Peyer's patch (tissue), 4 donors: ENCODE measurements around the gene RABEP1. TPM values are rescaled to one million over a fixed set of nuclear protein-coding genes. Genes with fewer than 3 reads are reported as not detected.

Experiments used
- DNase-seq, 3 donors: peaks; one replicate each; pipeline ENCODE4 v3.0.0-alpha.2; 2017 to 2019
- H3K27ac ChIP-seq, 4 donors: fragments of 200-600 bp; sonication (generic); one replicate each; pipeline ENCODE4 v1.5.1; 2016 to 2019
- H3K27me3 ChIP-seq, 2 donors: fragments of 200-600 bp; sonication (generic); one replicate each; pipeline ENCODE4 v1.5.1; 2019
- H3K36me3 ChIP-seq, 3 donors: fragments of 200-600 bp; sonication (generic); one replicate each; pipeline ENCODE4 v1.5.1; 2016 to 2019
- H3K4me1 ChIP-seq, 4 donors: fragments of 200-600 bp; sonication (generic); one replicate each; pipeline ENCODE4 v1.5.1; 2016 to 2019
- H3K4me3 ChIP-seq, 4 donors: fragments of 200-600 bp; sonication (generic); 1 replicate in 3 of 4; 2 replicates in 1 of 4; pipeline ENCODE4 v1.5.1; 2016 to 2019; ENCODE audit warnings: mild to moderate bottlenecking in 1 of 4
- H3K9me3 ChIP-seq, 4 donors: fragments of 200-600 bp; sonication (generic); one replicate each; pipeline ENCODE4 v1.5.1; 2016 to 2019; ENCODE audit warnings: mild to moderate bottlenecking in 1 of 4
- POLR2A ChIP-seq, 2 donors: fragments of 450-650 bp; IDR thresholded peaks; one replicate each; pipeline ENCODE4 v1.5.1; 2017; ENCODE audit warnings: antibody characterized with exemption in 2 of 2, mild to moderate bottlenecking in 2 of 2, moderate library complexity in 2 of 2
- total RNA-seq, 4 donors: library from RNA; depleted of rRNA; stranded (reverse); fragments of >200 nt; gene quantifications; one replicate each; pipeline ENCODE4 v1.1.0, GENCODE V29; 2016
- TF ChIP-seq, protein P1 (sequence below), 6 experiments: fragments of 450-650 bp in 4 of 6; fragments of 200-600 bp in 2 of 6; sonication (generic) in 1 of 6; IDR thresholded peaks; one replicate each; pipeline ENCODE4 v1.5.1; 2017 to 2019; ENCODE audit warnings: antibody characterized with exemption in 6 of 6, mild to moderate bottlenecking in 3 of 6, moderate library complexity in 1 of 6

The RABEP1 gene
- total RNA-seq, 4 donors from 2014 or later = 20.5 to 85.0 (median 33.1) TPM

GRCh38 chr17:5355421-5356129, 73.5 kb downstream of the RABEP1 start:
- Histone ChIP-seq H3K4me1 (no peaks in the 10 kb centered on the region), H3K9me3 (no peaks in the 10 kb centered on the region), H3K4me3 (no peak overlapping the region), H3K27me3 (no peaks in the 10 kb centered on the region), H3K36me3 (peaks cover 0 to 81% (median 0%) of the 10 kb centered on the region in 3 donors), H3K27ac (no peak overlapping the region)
- no peak for DNase-seq
- no peak for TF ChIP-seq POLR2A (IDR thresholded peaks at IDR 0.05)
- TF ChIP-seq, protein P1, sequence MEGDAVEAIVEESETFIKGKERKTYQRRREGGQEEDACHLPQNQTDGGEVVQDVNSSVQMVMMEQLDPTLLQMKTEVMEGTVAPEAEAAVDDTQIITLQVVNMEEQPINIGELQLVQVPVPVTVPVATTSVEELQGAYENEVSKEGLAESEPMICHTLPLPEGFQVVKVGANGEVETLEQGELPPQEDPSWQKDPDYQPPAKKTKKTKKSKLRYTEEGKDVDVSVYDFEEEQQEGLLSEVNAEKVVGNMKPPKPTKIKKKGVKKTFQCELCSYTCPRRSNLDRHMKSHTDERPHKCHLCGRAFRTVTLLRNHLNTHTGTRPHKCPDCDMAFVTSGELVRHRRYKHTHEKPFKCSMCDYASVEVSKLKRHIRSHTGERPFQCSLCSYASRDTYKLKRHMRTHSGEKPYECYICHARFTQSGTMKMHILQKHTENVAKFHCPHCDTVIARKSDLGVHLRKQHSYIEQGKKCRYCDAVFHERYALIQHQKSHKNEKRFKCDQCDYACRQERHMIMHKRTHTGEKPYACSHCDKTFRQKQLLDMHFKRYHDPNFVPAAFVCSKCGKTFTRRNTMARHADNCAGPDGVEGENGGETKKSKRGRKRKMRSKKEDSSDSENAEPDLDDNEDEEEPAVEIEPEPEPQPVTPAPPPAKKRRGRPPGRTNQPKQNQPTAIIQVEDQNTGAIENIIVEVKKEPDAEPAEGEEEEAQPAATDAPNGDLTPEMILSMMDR (IDR thresholded peaks at IDR 0.05) = no peak

DNA sequence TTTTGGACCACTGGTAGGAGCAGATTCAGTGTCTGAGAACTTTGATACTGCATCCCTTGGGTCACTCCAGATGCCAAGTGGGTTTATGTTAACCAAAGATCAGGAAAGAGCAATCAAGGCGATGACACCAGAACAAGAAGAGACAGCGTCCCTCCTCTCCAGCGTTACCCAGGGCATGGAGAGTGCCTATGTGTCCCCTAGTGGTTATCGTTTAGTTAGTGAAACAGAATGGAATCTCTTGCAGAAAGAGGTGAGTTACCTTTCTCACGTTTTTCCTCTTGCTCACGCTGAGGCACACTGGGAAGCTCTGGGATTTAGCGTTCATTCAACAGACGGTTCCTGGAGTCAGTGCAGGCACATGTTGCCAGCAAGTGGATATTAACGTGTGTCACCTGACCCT, 79.3 kb downstream of the RABEP1 start:
- Histone ChIP-seq H3K9me3 (no peaks in the 10 kb centered on the region), H3K36me3 (peaks cover 0 to 73% (median 0%) of the 10 kb centered on the region in 3 donors), H3K27me3 (no peaks in the 10 kb centered on the region)

DNA sequence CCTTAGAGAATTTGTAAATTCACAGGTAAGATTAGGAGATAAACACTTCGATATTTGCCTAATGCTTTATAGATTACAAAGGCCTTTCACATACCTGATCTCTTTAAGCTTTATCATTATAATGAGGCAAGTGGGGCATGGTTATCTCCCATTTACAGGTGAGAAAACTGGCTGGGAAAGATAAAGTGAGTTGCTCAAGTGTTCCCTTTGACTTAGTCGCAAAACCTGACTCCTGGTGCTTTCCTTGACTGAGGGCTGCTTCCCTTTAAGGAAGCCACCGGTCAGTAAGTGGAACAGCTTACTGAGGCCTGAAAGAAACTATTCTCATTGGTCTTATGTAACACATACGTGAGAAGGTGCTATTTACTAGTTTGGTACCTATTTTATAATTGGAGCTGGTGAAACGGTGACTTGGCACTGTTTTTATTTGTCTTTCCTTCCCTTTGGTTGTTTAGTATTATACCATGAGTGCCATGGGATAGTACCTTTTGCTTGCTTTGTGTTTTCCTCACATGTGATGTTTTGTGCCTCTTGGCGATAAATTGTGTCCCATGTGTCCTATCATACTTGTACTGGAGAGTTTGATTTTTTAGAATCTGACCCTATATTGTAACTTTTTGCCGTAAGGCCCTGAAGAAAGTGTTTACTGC, 80.2 kb downstream of the RABEP1 start:
- no peak for DNase-seq
- Histone ChIP-seq H3K27me3 (no peaks in the 10 kb centered on the region), H3K36me3 (peaks cover 0 to 74% (median 0%) of the 10 kb centered on the region in 3 donors), H3K9me3 (no peaks in the 10 kb centered on the region), H3K4me3 (no peak overlapping the region), H3K4me1 (no peaks in the 10 kb centered on the region), H3K27ac (no peak overlapping the region)
- no peak for TF ChIP-seq POLR2A (IDR thresholded peaks at IDR 0.05)
- TF ChIP-seq, protein P1 (IDR thresholded peaks at IDR 0.05) = no peak

More for the DNA sequence above, 79.3 kb downstream of the RABEP1 start:
- Histone ChIP-seq H3K27ac (no peak overlapping the region), H3K4me3 (no peak overlapping the region), H3K4me1 (no peaks in the 10 kb centered on the region)
- no peak for DNase-seq
- TF ChIP-seq, protein P1 (IDR thresholded peaks at IDR 0.05) = no peak
- TF ChIP-seq POLR2A (IDR thresholded peaks at IDR 0.05) = no peak

- H3K36me3 ChIP-seq = peaks cover 0 to 78% (median 0%) of the 10 kb centered on the region in 3 donors
- DNase-seq = no peak
- H3K4me3 ChIP-seq = no peak overlapping the region
- TF ChIP-seq, protein P1 (IDR thresholded peaks at IDR 0.05) = no peak
- TF ChIP-seq POLR2A (IDR thresholded peaks at IDR 0.05) = no peak
- no peaks in the 10 kb centered on the region for H3K9me3 ChIP-seq
- no peak overlapping the region for H3K27ac ChIP-seq
- H3K4me1 ChIP-seq = no peaks in the 10 kb centered on the region
- no peaks in the 10 kb centered on the region for H3K27me3 ChIP-seq
These were observed 82.1 kb downstream of the RABEP1 start for GRCh38 chr17:5364156-5364555.

GRCh38 chr17:5364696-5365095, 82.6 kb downstream of the RABEP1 start:
- DNase-seq = no peak
- H3K27ac ChIP-seq = no peak overlapping the region
- H3K4me3 ChIP-seq = no peak overlapping the region
- H3K27me3 ChIP-seq = no peaks in the 10 kb centered on the region
- H3K4me1 ChIP-seq = no peaks in the 10 kb centered on the region
- peaks cover 0 to 83% (median 0%) of the 10 kb centered on the region in 3 donors for H3K36me3 ChIP-seq
- H3K9me3 ChIP-seq = no peaks in the 10 kb centered on the region
- TF ChIP-seq POLR2A (IDR thresholded peaks at IDR 0.05) = no peak
- TF ChIP-seq, protein P1 (IDR thresholded peaks at IDR 0.05) = no peak
